Adrenal gland (tissue), 12 donors: Measurements from ENCODE around the gene DNAAF5. TPM values are rescaled to one million over a fixed set of nuclear protein-coding genes. Genes with fewer than 3 reads are reported as not detected.
"Not testable (repeated sequence)": the region's sequence is repeated elsewhere in the genome, so short reads cannot be mapped to it uniquely, and the experiment has no call there.

Source experiments
- DNase-seq, 7 donors: peaks; one replicate each; pipeline ENCODE4 v3.0.0-alpha.2; 2019 to 2020
- H3K27ac ChIP-seq, 5 donors: fragments of 200-600 bp; sonication (generic) in 4 of 5; 1 replicate in 3 of 5; 2 replicates in 2 of 5; pipeline versions ENCODE4 v1.5.1 to v1.8.0; 2016 to 2020; ENCODE audit warnings: mild to moderate bottlenecking in 1 of 5
- H3K27me3 ChIP-seq: fragments of 200-600 bp; 2 replicates; pipeline ENCODE4 v1.8.0; 2021
- H3K36me3 ChIP-seq, 2 donors: fragments of 200-600 bp; replicated peaks in 1 of 2; 1 replicate in 1 of 2; 2 replicates in 1 of 2; pipeline versions ENCODE4 v1.5.1 to v1.8.0; 2018 to 2022
- H3K4me1 ChIP-seq, 2 donors: fragments of 200-600 bp; replicated peaks in 1 of 2; 1 replicate in 1 of 2; 2 replicates in 1 of 2; pipeline versions ENCODE4 v1.5.1 to v1.8.0; 2018 to 2021
- H3K4me3 ChIP-seq, 4 donors: fragments of 200-600 bp; sonication (generic) in 3 of 4; one replicate each; pipeline ENCODE4 v1.5.1; 2016 to 2018
- H3K9me3 ChIP-seq, 3 donors: fragments of 200-600 bp; sonication (generic) in 1 of 3; replicated peaks in 1 of 3; 1 replicate in 2 of 3; 2 replicates in 1 of 3; pipeline versions ENCODE4 v1.5.1 to v1.8.0; 2016 to 2021
- POLR2A ChIP-seq, 2 donors: fragments of 450-650 bp; IDR thresholded peaks; one replicate each; pipeline ENCODE4 v1.6.1; 2017; ENCODE audit warnings: antibody characterized with exemption in 2 of 2, mild to moderate bottlenecking in 2 of 2, moderate library complexity in 1 of 2
- WGBS, 4 donors: extraction: QIAGEN DNeasy Blood & Tissue Kit in 2 of 4; methylation state at CpG; one replicate each; pipeline versions ENCODE4 v1.1.5 to v1.1.7; 2013 to 2017; 5-methylcytosine and 5-hydroxymethylcytosine counted together
- intact Hi-C, 2 donors: fragments of 100-400 bp; cut with DNase I; formaldehyde crosslinking; loops; one replicate each; pipeline versions ENCODE4 v1.14.1 to v1.15.0; 2022 to 2023
- polyA plus RNA-seq, 3 donors: library from polyadenylated mRNA; stranded (reverse); fragments of 200-250 nt in 2 of 3; fragments of 350-450 nt in 1 of 3; fragmentation: Illumina TruSeq in 1 of 3; extraction: RNeasy Lipid Tissue Mini Kit (QIAGEN cat#74804) in 1 of 3; gene quantifications; one replicate each; pipeline ENCODE4 v1.2.3, GENCODE V29; 2013 to 2014
- total RNA-seq, 9 donors: library from RNA; depleted of rRNA in 4 of 9; stranded (reverse); fragments of >200 nt in 4 of 9; fragments of 120-200 nt in 1 of 9; fragmentation: NEBNext Ultra II Directional in 1 of 9; extraction: Animal tissue kit (Norgen Biotek cat#: 25700) in 1 of 9; gene quantifications; one replicate each; pipeline versions ENCODE4 v1.1.0 to v1.2.4, GENCODE V29; 2013 to 2023
- TF ChIP-seq, protein P1 (sequence below), 6 experiments: fragments of 450-650 bp in 4 of 6; fragments of 200-600 bp in 2 of 6; sonication (generic) in 1 of 6; IDR thresholded peaks; 1 replicate in 5 of 6; 2 replicates in 1 of 6; pipeline versions ENCODE4 v1.5.1 to v1.8.0; 2016 to 2021; ENCODE audit warnings: antibody characterized with exemption in 6 of 6, mild to moderate bottlenecking in 2 of 6, moderate library complexity in 1 of 6
- donor health status: healthy with polysubstance abuse.
- donor health status: Bipolar disorder and iron deficiency.
- donor health status: DM: yes; HTN: yes; CAD: no.
- donor health status: DM: no; HTN: no; CAD: no.
- donor health status: DM: no; HTN: no; CAD: no.
- donor health status: DM: yes; HTN: yes; CAD: no.

The DNAAF5 gene
- total and polyA plus RNA-seq, 12 donors = 7.9 to 32.7 (median 19.4) TPM

DNA sequence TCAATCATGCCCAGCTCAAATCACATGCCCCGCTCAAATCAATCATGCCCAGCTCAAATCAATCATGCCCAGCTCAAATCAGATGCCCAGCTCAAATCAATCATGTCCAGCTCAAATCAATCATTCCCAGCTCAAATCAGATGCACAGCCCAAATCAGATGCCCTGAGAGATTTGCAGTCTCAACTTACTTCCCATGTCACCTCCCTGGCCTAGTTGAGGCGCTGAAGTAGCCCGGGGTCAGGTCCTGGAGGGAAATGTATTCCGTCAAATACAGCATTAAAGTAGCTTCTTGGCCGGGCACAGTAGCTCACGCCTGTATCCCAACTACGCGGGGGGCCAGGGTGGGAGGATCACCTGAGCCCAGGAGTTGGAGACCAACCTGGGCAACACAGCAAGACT is 16.3 kb downstream of the DNAAF5 start:
- Histone ChIP-seq H3K9me3 (no peaks in the 10 kb centered on the region), H3K27me3 (no peaks in the 10 kb centered on the region), H3K27ac (no peak overlapping the region), H3K4me1 (no peaks in the 10 kb centered on the region), H3K4me3 (no peak overlapping the region), H3K36me3 (peaks cover 0 to 23% of the 10 kb centered on the region in 2 donors)
- TF ChIP-seq, protein P1, sequence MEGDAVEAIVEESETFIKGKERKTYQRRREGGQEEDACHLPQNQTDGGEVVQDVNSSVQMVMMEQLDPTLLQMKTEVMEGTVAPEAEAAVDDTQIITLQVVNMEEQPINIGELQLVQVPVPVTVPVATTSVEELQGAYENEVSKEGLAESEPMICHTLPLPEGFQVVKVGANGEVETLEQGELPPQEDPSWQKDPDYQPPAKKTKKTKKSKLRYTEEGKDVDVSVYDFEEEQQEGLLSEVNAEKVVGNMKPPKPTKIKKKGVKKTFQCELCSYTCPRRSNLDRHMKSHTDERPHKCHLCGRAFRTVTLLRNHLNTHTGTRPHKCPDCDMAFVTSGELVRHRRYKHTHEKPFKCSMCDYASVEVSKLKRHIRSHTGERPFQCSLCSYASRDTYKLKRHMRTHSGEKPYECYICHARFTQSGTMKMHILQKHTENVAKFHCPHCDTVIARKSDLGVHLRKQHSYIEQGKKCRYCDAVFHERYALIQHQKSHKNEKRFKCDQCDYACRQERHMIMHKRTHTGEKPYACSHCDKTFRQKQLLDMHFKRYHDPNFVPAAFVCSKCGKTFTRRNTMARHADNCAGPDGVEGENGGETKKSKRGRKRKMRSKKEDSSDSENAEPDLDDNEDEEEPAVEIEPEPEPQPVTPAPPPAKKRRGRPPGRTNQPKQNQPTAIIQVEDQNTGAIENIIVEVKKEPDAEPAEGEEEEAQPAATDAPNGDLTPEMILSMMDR (IDR thresholded peaks at IDR 0.05) = no peak
- TF ChIP-seq POLR2A (IDR thresholded peaks at IDR 0.05) = no peak
- WGBS, 4 donors = 82 to 96% (median 86%) methylated on average over 7 to 8 of the region's 8 CpGs
- DNase-seq = no peak
- intact Hi-C loops = no loop called here

DNA sequence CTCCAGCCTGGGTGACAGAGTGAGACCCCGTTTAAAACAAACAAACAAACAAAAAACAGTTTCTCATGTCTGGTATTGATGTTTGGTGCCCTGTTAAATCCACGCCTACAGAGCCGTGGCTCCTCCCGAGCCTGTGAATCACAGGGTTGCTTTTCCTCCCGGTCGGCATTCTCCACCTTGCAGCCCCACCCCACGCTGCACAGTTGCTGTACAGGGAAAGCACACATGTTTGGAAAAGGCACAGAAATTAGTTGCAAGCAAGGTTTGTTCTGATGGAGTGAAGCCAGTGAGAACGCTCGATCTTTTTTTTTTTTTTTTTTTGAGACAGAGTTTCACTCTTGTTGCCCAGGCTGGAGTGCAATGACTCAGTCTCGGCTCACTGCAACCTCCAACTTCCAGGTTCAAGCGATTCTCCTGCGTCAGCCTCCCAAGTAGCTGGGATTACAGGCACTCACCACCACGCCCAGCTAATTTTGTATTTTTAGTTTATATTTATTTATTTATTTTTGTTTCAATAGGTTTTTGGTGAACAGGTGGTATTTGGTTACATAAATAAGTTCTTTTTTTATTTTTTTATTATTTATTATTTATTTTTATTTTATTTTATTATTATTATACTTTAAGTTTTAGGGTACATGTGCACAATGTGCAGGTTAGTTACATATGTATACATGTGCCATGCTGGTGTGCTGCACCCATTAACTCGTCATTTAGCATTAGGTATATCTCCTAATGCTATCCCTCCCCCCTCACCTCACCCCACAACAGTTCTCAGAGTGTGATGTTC is 17.0 kb downstream of the DNAAF5 start:
- intact Hi-C loops, H3K4me1 ChIP-seq, DNase-seq, H3K9me3 ChIP-seq, H3K27me3 ChIP-seq, H3K4me3 ChIP-seq, H3K27ac ChIP-seq: not testable (repeated sequence)
- 89 to 95% (median 92%) methylated on average over 14 of the region's 14 CpGs for WGBS, 4 donors
- peaks cover 0 to 23% of the 10 kb centered on the region in 2 donors for H3K36me3 ChIP-seq

DNA sequence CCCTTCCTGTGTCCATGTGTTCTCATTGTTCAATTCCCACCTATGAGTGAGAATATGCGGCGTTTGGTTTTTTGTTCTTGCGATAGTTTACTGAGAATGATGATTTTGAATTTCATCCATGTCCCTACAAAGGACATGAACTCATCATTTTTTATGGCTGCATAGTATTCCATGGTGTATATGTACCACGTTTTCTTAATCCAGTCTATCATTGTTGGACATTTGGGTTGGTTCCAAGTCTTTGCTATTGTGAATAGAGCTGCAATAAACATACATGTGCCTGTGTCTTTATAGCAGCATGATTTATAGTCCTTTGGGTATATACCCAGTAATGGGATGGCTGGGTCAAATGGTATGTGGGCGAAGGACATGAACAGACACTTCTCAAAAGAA is 17.6 kb downstream of the DNAAF5 start:
- H3K27ac ChIP-seq, DNase-seq, H3K4me1 ChIP-seq, H3K9me3 ChIP-seq, intact Hi-C loops, H3K27me3 ChIP-seq, H3K4me3 ChIP-seq: not testable (repeated sequence)
- H3K36me3 ChIP-seq = peaks cover 0 to 23% of the 10 kb centered on the region in 2 donors
- WGBS, 4 donors = 93 to 98% (median 96%) methylated on average over 5 of the region's 5 CpGs

DNA sequence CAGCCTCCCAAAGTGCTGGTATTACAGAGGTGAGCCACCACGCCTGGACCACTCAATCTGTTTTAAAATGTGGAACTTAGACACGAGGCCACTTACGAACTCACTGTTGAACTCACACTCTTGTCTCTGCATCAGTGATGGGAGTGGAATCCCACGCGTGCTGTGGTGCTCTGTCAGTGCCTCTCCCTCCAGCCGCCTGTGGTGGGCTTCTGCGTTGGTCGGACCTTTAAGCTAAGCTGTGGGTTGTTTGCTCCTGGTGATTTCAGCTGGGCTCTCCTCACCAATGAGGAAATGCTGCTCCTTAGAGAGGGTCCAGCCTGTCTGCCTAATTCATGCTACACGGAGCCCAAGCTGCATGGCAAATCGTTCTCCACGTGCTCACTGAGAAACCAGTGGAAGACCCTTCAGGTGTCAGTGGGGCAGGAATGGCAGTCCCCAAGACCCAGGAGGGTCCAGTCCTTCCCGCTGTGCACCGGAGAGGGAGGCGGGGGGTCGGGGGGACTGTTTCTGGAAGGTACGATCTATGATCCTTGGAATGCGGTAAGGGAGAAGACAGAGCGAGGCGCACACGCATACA is 18.4 kb downstream of the DNAAF5 start:
- H3K4me1 ChIP-seq = no peaks in the 10 kb centered on the region
- no peaks in the 10 kb centered on the region for H3K9me3 ChIP-seq
- WGBS, 4 donors = 97 to 98% (median 97%) methylated on average over 20 of the region's 20 CpGs
- no peak overlapping the region for H3K27ac ChIP-seq
- H3K27me3 ChIP-seq = no peaks in the 10 kb centered on the region
- TF ChIP-seq, protein P1 (IDR thresholded peaks at IDR 0.05) = no peak
- TF ChIP-seq POLR2A (IDR thresholded peaks at IDR 0.05) = no peak
- H3K36me3 ChIP-seq = peaks cover 0 to 21% of the 10 kb centered on the region in 2 donors
- intact Hi-C loops = no loop called here
- no peak for DNase-seq
- H3K4me3 ChIP-seq = no peak overlapping the region

DNA sequence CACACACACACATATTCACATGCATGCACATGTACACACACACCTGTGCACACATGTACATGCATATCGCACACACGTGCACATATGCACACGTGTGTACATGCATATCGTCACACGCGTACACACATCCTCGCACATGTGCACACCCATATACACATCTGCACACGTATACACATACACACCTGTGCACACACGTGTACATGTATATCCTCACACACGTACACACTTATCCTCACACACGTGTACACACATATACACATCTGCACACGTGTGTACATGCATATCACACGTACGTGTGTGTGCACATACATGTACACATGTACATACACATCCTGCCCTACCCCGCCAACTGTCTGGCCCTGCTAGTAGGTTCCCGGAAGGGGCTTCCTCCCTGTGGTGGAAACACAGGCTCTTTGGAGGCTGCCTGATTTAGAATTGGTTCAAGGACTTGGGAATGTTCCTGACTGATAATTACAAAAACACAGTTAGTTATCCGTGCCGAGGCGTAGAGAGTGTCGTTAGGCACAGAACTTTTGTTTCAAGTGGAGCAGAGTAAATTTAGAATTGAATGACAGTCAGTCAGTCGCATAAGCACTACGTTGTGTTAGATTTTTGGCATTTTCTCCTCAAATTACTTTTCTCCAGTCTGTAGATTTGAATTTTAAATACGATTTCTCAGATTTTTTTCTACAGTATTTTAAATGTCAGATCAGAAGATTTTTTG is 19.1 kb downstream of the DNAAF5 start:
- no peak for DNase-seq
- intact Hi-C loops = no loop called here

More for the DNA sequence above, 19.1 kb downstream of the DNAAF5 start:
- H3K4me3 ChIP-seq = no peak overlapping the region
- TF ChIP-seq POLR2A (IDR thresholded peaks at IDR 0.05) = no peak
- TF ChIP-seq, protein P1 (IDR thresholded peaks at IDR 0.05) = no peak
- peaks cover 0 to 15% of the 10 kb centered on the region in 2 donors for H3K36me3 ChIP-seq
- H3K4me1 ChIP-seq = no peaks in the 10 kb centered on the region
- no peak overlapping the region for H3K27ac ChIP-seq
- H3K27me3 ChIP-seq = no peaks in the 10 kb centered on the region
- H3K9me3 ChIP-seq = no peaks in the 10 kb centered on the region
- 88 to 93% (median 91%) methylated on average over 23 of the region's 23 CpGs for WGBS, 4 donors
